Natural killer cell treated with Interleukin-12 subunit alpha and Interleukin-12 subunit beta and Interleukin-15 and Interleukin-18, amount 100 ng/mL, for 72 hours (primary cell): ENCODE measurements around the gene PLS1. TPM values are rescaled to one million over a fixed set of nuclear protein-coding genes. Genes with fewer than 3 reads are reported as not detected.
"Not testable (repeated sequence)": the region's sequence is repeated elsewhere in the genome, so short reads cannot be mapped to it uniquely, and the experiment has no call there.

Experiments
- ATAC-seq, 2 donors: fragments of 150-1000 bp; cut with Tn5 transposase in 1 of 2; sonication (Bioruptor Pico), chemical (Tn5 transposase) in 1 of 2; 2 replicates each; pipeline ENCODE4 v1.10.0; 2021
- DNase-seq: peaks from one replicate; pipeline ENCODE4 v3.0.0; 2022; ENCODE audit warnings: low spot score
- H3K27ac Mint-ChIP-seq, 2 donors: 1 replicate in 1 of 2; 2 replicates in 1 of 2; pipeline ENCODE4 v1.8.0; 2022; ENCODE audit warnings: mixed read lengths in 2 of 2, mild to moderate bottlenecking in 1 of 2, moderate library complexity in 1 of 2
- H3K27me3 Mint-ChIP-seq, 2 donors: 1 replicate in 1 of 2; 2 replicates in 1 of 2; pipeline ENCODE4 v1.8.0; 2022; ENCODE audit warnings: mixed read lengths in 2 of 2
- H3K36me3 Mint-ChIP-seq: one replicate; pipeline ENCODE4 v1.8.0; 2022; ENCODE audit warnings: mixed read lengths
- H3K4me1 Mint-ChIP-seq, 2 donors: 1 replicate in 1 of 2; 2 replicates in 1 of 2; pipeline ENCODE4 v1.8.0; 2022; ENCODE audit warnings: low read depth in 2 of 2, mixed read lengths in 2 of 2, mild to moderate bottlenecking in 1 of 2
- H3K4me3 Mint-ChIP-seq: one replicate; pipeline ENCODE4 v1.8.0; 2022; ENCODE audit warnings: mixed read lengths
- H3K9me3 Mint-ChIP-seq: 2 replicates; pipeline ENCODE4 v1.8.0; 2022; ENCODE audit warnings: mixed read lengths
- total RNA-seq, 2 donors: library from RNA; stranded (reverse); gene quantifications; one replicate each; pipeline ENCODE4 v1.2.3, GENCODE V29; 2022

The PLS1 gene
- total RNA-seq, 2 donors from 2014 or later: 4.0 to 5.5 TPM

GRCh38 chr3:142750531-142750930 lies 154.3 kb downstream of the PLS1 start:
- H3K4me3 Mint-ChIP-seq, H3K4me1 Mint-ChIP-seq, ATAC-seq, H3K36me3 Mint-ChIP-seq, H3K27ac Mint-ChIP-seq, H3K27me3 Mint-ChIP-seq, H3K9me3 Mint-ChIP-seq, DNase-seq: not testable (repeated sequence)

GRCh38 chr3:142752605-142753004 lies 156.4 kb downstream of the PLS1 start:
- DNase-seq, H3K4me3 Mint-ChIP-seq, ATAC-seq, H3K27me3 Mint-ChIP-seq, H3K36me3 Mint-ChIP-seq, H3K9me3 Mint-ChIP-seq, H3K4me1 Mint-ChIP-seq, H3K27ac Mint-ChIP-seq: not testable (repeated sequence)

- H3K27ac Mint-ChIP-seq: no peak overlapping the region
- H3K36me3 Mint-ChIP-seq: no peaks in the 10 kb centered on the region
- H3K27me3 Mint-ChIP-seq: peaks cover 0 to 5% of the 10 kb centered on the region in 2 donors
- ATAC-seq (no peak), DNase-seq (no peak)
- no peaks in the 10 kb centered on the region for H3K4me1 Mint-ChIP-seq
- H3K4me3 Mint-ChIP-seq: no peak overlapping the region
- H3K9me3 Mint-ChIP-seq: no peaks in the 10 kb centered on the region
These were observed 158.3 kb downstream of the PLS1 start for GRCh38 chr3:142754494-142754893.

Other genes with a start within 250 kb of the PLS1 start
- 10 to 100 TPM; 73.2 to 86.8 TPM for gene XRN1, start 148.4 kb upstream of the PLS1 start, total RNA-seq
- 10 to 100 TPM; 45.8 to 65.5 TPM for gene ATR, start 17.7 kb upstream of the PLS1 start, total RNA-seq
- gene TRPC1, start 127.6 kb downstream of the PLS1 start, total RNA-seq: 1 to 10 TPM in 1 of 2 donors, under 1 TPM in 1; 0.29 to 1.8 TPM